IPS DF 6.9 (cell line): ENCODE data around the gene MAGEB17.
"Not testable (repeated sequence)": the region's sequence is repeated elsewhere in the genome, so short reads cannot be mapped to it uniquely, and the experiment has no call there.

Source experiments
- DNase-seq: peaks from one replicate; pipeline ENCODE4 v3.0.0-alpha.2; 2013; ENCODE audit warnings: low read depth, low spot score
- H3K27ac ChIP-seq: one replicate; pipeline ENCODE4 v1.5.1; 2013; ENCODE audit warnings: low read length, control low read depth
- H3K27me3 ChIP-seq: 2 replicates; pipeline ENCODE4 v1.6.1; 2013; ENCODE audit warnings: mild to moderate bottlenecking, low read length; ENCODE audit not compliant: control insufficient read depth, insufficient read depth
- H3K36me3 ChIP-seq: 2 replicates; pipeline ENCODE4 v1.6.1; 2013; ENCODE audit warnings: low read length; ENCODE audit not compliant: control insufficient read depth, insufficient read depth
- H3K4me1 ChIP-seq: 2 replicates; pipeline ENCODE4 v1.6.1; 2013; ENCODE audit warnings: low read length; ENCODE audit not compliant: control insufficient read depth, insufficient read depth
- H3K4me3 ChIP-seq: 2 replicates; pipeline ENCODE4 v1.5.1; 2013; ENCODE audit warnings: mild to moderate bottlenecking, low read length
- H3K9me3 ChIP-seq: 2 replicates; pipeline ENCODE4 v1.6.1; 2013; ENCODE audit warnings: low read length, inconsistent platforms; ENCODE audit not compliant: control insufficient read depth, insufficient read depth
- WGBS: extraction: QIAGEN DNeasy Blood & Tissue Kit; methylation state at CpG from one replicate; pipeline ENCODE4 v1.1.7; 2013; ENCODE audit warnings: mixed read lengths, missing lambda C conversion rate; ENCODE audit not compliant: insufficient read length, insufficient coverage; 5-methylcytosine and 5-hydroxymethylcytosine counted together

Gene MAGEB17

GRCh38 chrX:16156692-16157331 is 10.5 kb upstream of the MAGEB17 start:
- DNase-seq, result no peak
- no peaks in the 10 kb centered on the region; the same call in 1 of the 2 replicates for H3K4me1 ChIP-seq
- H3K9me3 ChIP-seq, result no peaks in the 10 kb centered on the region
- 100% methylated on average over 1 of the region's 5 CpGs for WGBS
- H3K4me3 ChIP-seq, result no peak overlapping the region
- H3K27me3 ChIP-seq, result no peaks in the 10 kb centered on the region
- no peak overlapping the region for H3K27ac ChIP-seq
- H3K36me3 ChIP-seq, result no peaks in the 10 kb centered on the region; the same call in 1 of the 2 replicates

- Histone ChIP-seq H3K27ac (no peak overlapping the region), H3K9me3 (no peaks in the 10 kb centered on the region), H3K27me3 (no peaks in the 10 kb centered on the region), H3K4me3 (no peak overlapping the region), H3K36me3 (no peaks in the 10 kb centered on the region; the same call in 1 of the 2 replicates), H3K4me1 (no peaks in the 10 kb centered on the region; the same call in 1 of the 2 replicates)
- no CpG with 5 or more reads among the region's 3 CpGs for WGBS
- DNase-seq, result no peak
Observed at GRCh38 chrX:16160729-16161128, 6.6 kb upstream of the MAGEB17 start.

GRCh38 chrX:16161173-16161572 is 6.1 kb upstream of the MAGEB17 start:
- not testable (repeated sequence) for DNase-seq, H3K36me3 ChIP-seq, H3K27me3 ChIP-seq, H3K9me3 ChIP-seq, H3K4me3 ChIP-seq, H3K27ac ChIP-seq, H3K4me1 ChIP-seq
- WGBS, result no CpG with 5 or more reads among the region's 2 CpGs

- Histone ChIP-seq H3K4me1 (no peaks in the 10 kb centered on the region; the same call in 1 of the 2 replicates), H3K4me3 (no peak overlapping the region), H3K27ac (no peak overlapping the region), H3K27me3 (no peaks in the 10 kb centered on the region), H3K9me3 (no peaks in the 10 kb centered on the region), H3K36me3 (no peaks in the 10 kb centered on the region; the same call in 1 of the 2 replicates)
- no CpG with 5 or more reads among the region's 5 CpGs for WGBS
- no peak for DNase-seq
Observed at GRCh38 chrX:16162391-16162790, 4.9 kb upstream of the MAGEB17 start.

- no peaks in the 10 kb centered on the region for H3K36me3 ChIP-seq
- H3K4me1 ChIP-seq, result no peaks in the 10 kb centered on the region
- no peak overlapping the region for H3K27ac ChIP-seq
- H3K27me3 ChIP-seq, result no peaks in the 10 kb centered on the region
- H3K4me3 ChIP-seq, result no peak overlapping the region
- H3K9me3 ChIP-seq, result no peaks in the 10 kb centered on the region
- 94% methylated on average over 3 of the region's 3 CpGs for WGBS
- DNase-seq, result no peak
Observed at GRCh38 chrX:16164748-16165147, 2.5 kb upstream of the MAGEB17 start.

- no peak overlapping the region for H3K4me3 ChIP-seq
- H3K36me3 ChIP-seq, result no peaks in the 10 kb centered on the region
- no CpG with 5 or more reads among the region's 9 CpGs for WGBS
- H3K9me3 ChIP-seq, result no peaks in the 10 kb centered on the region
- no peak for DNase-seq
- no peak overlapping the region for H3K27ac ChIP-seq
- H3K27me3 ChIP-seq, result no peaks in the 10 kb centered on the region
- H3K4me1 ChIP-seq, result no peaks in the 10 kb centered on the region
Observed at GRCh38 chrX:16171039-16171438, 3.8 kb downstream of the MAGEB17 start.

GRCh38 chrX:16171944-16172343 is 4.7 kb downstream of the MAGEB17 start:
- Histone ChIP-seq H3K9me3 (no peaks in the 10 kb centered on the region), H3K27ac (no peak overlapping the region), H3K27me3 (no peaks in the 10 kb centered on the region), H3K4me3 (no peak overlapping the region), H3K4me1 (no peaks in the 10 kb centered on the region), H3K36me3 (no peaks in the 10 kb centered on the region)
- no CpG with 5 or more reads among the region's 4 CpGs for WGBS
- no peak for DNase-seq

GRCh38 chrX:16172391-16172790 is 5.1 kb downstream of the MAGEB17 start:
- H3K36me3 ChIP-seq, result no peaks in the 10 kb centered on the region
- no peaks in the 10 kb centered on the region for H3K4me1 ChIP-seq
- DNase-seq, result no peak
- H3K9me3 ChIP-seq, result no peaks in the 10 kb centered on the region
- no peak overlapping the region for H3K4me3 ChIP-seq
- H3K27me3 ChIP-seq, result no peaks in the 10 kb centered on the region
- WGBS, result no CpG with 5 or more reads among the region's 3 CpGs
- no peak overlapping the region for H3K27ac ChIP-seq

- Histone ChIP-seq H3K9me3 (no peaks in the 10 kb centered on the region), H3K36me3 (no peaks in the 10 kb centered on the region), H3K4me1 (no peaks in the 10 kb centered on the region), H3K27ac (no peak overlapping the region), H3K4me3 (no peak overlapping the region), H3K27me3 (no peaks in the 10 kb centered on the region)
- no CpG with 5 or more reads among the region's 3 CpGs for WGBS
- no peak for DNase-seq
Observed at GRCh38 chrX:16175329-16176061, 8.2 kb downstream of the MAGEB17 start.

- H3K36me3 ChIP-seq, result no peaks in the 10 kb centered on the region
- no peaks in the 10 kb centered on the region for H3K9me3 ChIP-seq
- no peaks in the 10 kb centered on the region for H3K4me1 ChIP-seq
- H3K27me3 ChIP-seq, result no peaks in the 10 kb centered on the region
- no CpG with 5 or more reads among the region's 2 CpGs for WGBS
- H3K27ac ChIP-seq, result no peak overlapping the region
- DNase-seq, result no peak
- H3K4me3 ChIP-seq, result no peak overlapping the region
Observed at GRCh38 chrX:16177260-16177659, 10.0 kb downstream of the MAGEB17 start.

GRCh38 chrX:16183843-16184242 is 16.6 kb downstream of the MAGEB17 start:
- H3K4me1 ChIP-seq, H3K9me3 ChIP-seq, H3K36me3 ChIP-seq, H3K27ac ChIP-seq, H3K4me3 ChIP-seq, DNase-seq, H3K27me3 ChIP-seq: not testable (repeated sequence)
- WGBS, result no CpG with 5 or more reads among the region's 10 CpGs
